ENCODE data around the gene SUPT6H.

- peak in 4 of 7 experiments; percentile 8 to 75 (median 44) for TF ChIP-seq CTCF (IDR thresholded peaks at IDR 0.05)
- peak; percentile 22 to 81 (median 27) for TF ChIP-seq POLR2A (IDR thresholded peaks at IDR 0.05)
Observed at GRCh38 chr17:28743243-28744103, 81.5 kb downstream of the SUPT6H start, which contains the start of gene TRAF4.
